BE2C (cell line): ENCODE measurements around the gene TANC2. TPM values are rescaled to one million over a fixed set of nuclear protein-coding genes. Genes with fewer than 3 reads are reported as not detected.

Experiments
- DNase-seq: peaks from one replicate; pipeline ENCODE4 v3.0.0-alpha.2; 2020
- H3K27me3 ChIP-seq: fragments of 250-450 bp; sonication (Bioruptor Pico); 2 replicates; pipeline ENCODE4 v1.5.1; 2020; ENCODE audit warnings: mild to moderate bottlenecking
- H3K36me3 ChIP-seq: fragments of 250-450 bp; sonication (Bioruptor Pico); 2 replicates; pipeline ENCODE4 v1.5.1; 2020; ENCODE audit warnings: mild to moderate bottlenecking
- H3K4me1 ChIP-seq: fragments of 250-450 bp; sonication (Bioruptor Pico); 2 replicates; pipeline ENCODE4 v1.5.1; 2020
- H3K4me3 ChIP-seq: 2 replicates; pipeline ENCODE4 v1.5.1; 2011; ENCODE audit warnings: low read depth, low read length
- H3K9me3 ChIP-seq: fragments of 250-450 bp; sonication (Bioruptor Pico); 2 replicates; pipeline ENCODE4 v1.5.1; 2020
- CTCF ChIP-seq: IDR thresholded peaks from 2 replicates; pipeline ENCODE4 v1.5.1; 2012; ENCODE audit warnings: mild to moderate bottlenecking, low read depth, low read length
- polyA plus RNA-seq: library from polyadenylated mRNA; unstranded; fragments of >200 nt; gene quantifications from one replicate; pipeline ENCODE4 v1.2.1, GENCODE V29; 2012; ENCODE audit warnings: low read depth, missing spikeins; ENCODE audit not compliant: insufficient read length, insufficient read depth

The TANC2 gene
- 18.6 TPM for polyA plus RNA-seq

- H3K4me3 ChIP-seq = peak within 1 kb of the TSS; percentile 82
- no peaks in the 10 kb centered on the region for H3K27me3 ChIP-seq
- DNase-seq = peak; percentile 88
- no peaks in the 10 kb centered on the region for H3K9me3 ChIP-seq
- H3K4me1 ChIP-seq = peaks cover 16% of the 10 kb centered on the region
- no peak for TF ChIP-seq CTCF
- H3K36me3 ChIP-seq = no peaks in the 10 kb centered on the region
Observed at GRCh38 chr17:62965686-62966425, at the start of gene TANC2. TSS of gene TANC2 (plus strand) at chr17:62966235. CDS start at chr17:63009560, 43,325 bp downstream.

- H3K9me3 ChIP-seq = no peaks in the 10 kb centered on the region; the same call in none of the 2 replicates
- DNase-seq = no peak
- no peaks in the 10 kb centered on the region; the same call in 1 of the 2 replicates for H3K4me1 ChIP-seq
- H3K27me3 ChIP-seq = no peaks in the 10 kb centered on the region
- H3K4me3 ChIP-seq = no peak overlapping the region
- H3K36me3 ChIP-seq = no peaks in the 10 kb centered on the region
- TF ChIP-seq CTCF = no peak
Observed at GRCh38 chr17:62916684-62917571, 49.1 kb upstream of the TANC2 start.

GRCh38 chr17:62919388-62919787 lies 46.6 kb upstream of the TANC2 start:
- Histone ChIP-seq H3K4me1 (peaks cover 19% of the 10 kb centered on the region), H3K9me3 (no peaks in the 10 kb centered on the region; the same call in none of the 2 replicates), H3K27me3 (no peaks in the 10 kb centered on the region), H3K4me3 (no peak overlapping the region), H3K36me3 (no peaks in the 10 kb centered on the region)
- no peak for DNase-seq
- TF ChIP-seq CTCF = no peak

GRCh38 chr17:62920300-62920699 lies 45.7 kb upstream of the TANC2 start:
- no peak for DNase-seq
- no peaks in the 10 kb centered on the region for H3K27me3 ChIP-seq
- no peaks in the 10 kb centered on the region; the same call in none of the 2 replicates for H3K9me3 ChIP-seq
- no peak overlapping the region for H3K4me3 ChIP-seq
- H3K4me1 ChIP-seq = peaks cover 21% of the 10 kb centered on the region
- no peak for TF ChIP-seq CTCF
- no peaks in the 10 kb centered on the region for H3K36me3 ChIP-seq

- TF ChIP-seq CTCF = no peak
- peaks cover 21% of the 10 kb centered on the region for H3K4me1 ChIP-seq
- H3K36me3 ChIP-seq = no peaks in the 10 kb centered on the region
- no peaks in the 10 kb centered on the region; the same call in 1 of the 2 replicates for H3K9me3 ChIP-seq
- no peak for DNase-seq
- H3K4me3 ChIP-seq = no peak overlapping the region
- H3K27me3 ChIP-seq = no peaks in the 10 kb centered on the region
Observed at GRCh38 chr17:62921817-62922216, 44.2 kb upstream of the TANC2 start.
